Right ventricle myocardium inferior (tissue), 1 donor: ENCODE data around the gene FCRLA. TPM values are rescaled to one million over a fixed set of nuclear protein-coding genes. Genes with fewer than 3 reads are reported as not detected.

Experiments
- total RNA-seq: library from RNA; stranded (reverse); fragmentation: NEBNext Ultra II Directional; extraction: Animal tissue kit (Norgen Biotek cat#: 25700); gene quantifications from one replicate; pipeline ENCODE4 v1.2.1, GENCODE V29; 2021
- donor health status: DM: no; HTN: yes; CAD: no; lungs with severe emphysema.

The FCRLA gene
- total RNA-seq, 1 donor from 2014 or later: not detected

Other genes with a start within 250 kb of the FCRLA start
- 22.1 TPM for gene FCGR2A, start 201.8 kb upstream of the FCRLA start, total RNA-seq
- 1.1 TPM for gene HSPA6, start 182.7 kb upstream of the FCRLA start, total RNA-seq
- gene FCGR3A, start 157.4 kb upstream of the FCRLA start, total RNA-seq: 31.4 TPM
- 4.8 TPM for gene FCGR3B, start 76.1 kb upstream of the FCRLA start, total RNA-seq
- gene FCGR2B, start 44.1 kb upstream of the FCRLA start, total RNA-seq: 19.4 TPM
- gene FCRLB, start 14.3 kb downstream of the FCRLA start, total RNA-seq: 0.35 TPM
- 7.0 TPM for gene DUSP12, start 42.6 kb downstream of the FCRLA start, total RNA-seq
- 12.6 TPM for gene ATF6, start 59.1 kb downstream of the FCRLA start, total RNA-seq